Activated CD4-positive, alpha-beta T cell treated with anti-CD3 and anti-CD28 coated beads, Interleukin-2, amount 50 U/mL, for 4 hours (primary cell): ENCODE measurements around the gene FAM20B.

Source experiments
- DNase-seq, 2 experiments: peaks; one replicate each; pipeline ENCODE4 v3.0.0-alpha.2; 2020

FAM20B gene

GRCh38 chr1:179095924-179096323, 70.2 kb downstream of the FAM20B start:
- DNase-seq = no peak

DNA sequence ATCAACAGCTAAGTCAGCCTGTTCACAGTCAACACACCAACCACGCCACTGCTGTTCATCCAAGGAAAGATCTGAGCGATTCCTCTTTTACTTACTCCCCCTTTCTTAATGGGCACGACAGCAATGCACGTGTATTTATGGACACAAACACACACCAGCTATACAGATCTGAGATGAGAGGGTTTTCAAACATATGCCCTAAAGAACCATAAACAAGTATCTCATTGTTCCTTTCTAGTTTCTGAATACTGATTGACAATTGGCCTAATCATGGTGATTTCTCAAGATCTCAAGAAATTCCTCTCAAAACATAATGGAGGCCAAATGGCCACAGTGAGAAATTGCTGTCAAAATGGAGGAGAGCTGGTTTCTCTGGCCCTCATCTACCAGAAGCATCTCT, 74.2 kb downstream of the FAM20B start:
- DNase-seq = no peak

GRCh38 chr1:179101566-179101965, 75.9 kb downstream of the FAM20B start:
- no peak for DNase-seq

GRCh38 chr1:179103999-179104398, 78.3 kb downstream of the FAM20B start:
- no peak for DNase-seq

- no peak for DNase-seq
Observed at GRCh38 chr1:179104611-179105250, 79.0 kb downstream of the FAM20B start.

DNA sequence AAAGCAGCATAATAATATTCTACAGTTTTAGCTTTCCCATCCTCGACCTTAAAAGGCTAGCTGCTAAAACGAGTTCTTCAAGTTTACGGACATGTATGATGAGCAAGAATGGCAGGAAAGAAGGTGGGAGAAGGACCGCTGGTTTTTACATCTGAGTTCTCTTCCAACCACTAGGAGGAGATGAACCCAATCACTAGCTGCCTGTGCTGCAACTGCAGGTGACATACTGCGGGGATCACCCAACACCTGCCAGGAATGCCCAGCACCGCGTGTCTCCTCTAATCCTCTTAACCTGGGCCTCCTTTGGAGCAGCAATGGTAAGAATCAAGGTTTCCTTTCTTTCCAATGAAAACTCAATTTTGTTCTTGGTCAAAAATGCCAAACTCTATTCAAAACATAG, 79.7 kb downstream of the FAM20B start:
- DNase-seq = no peak

DNA sequence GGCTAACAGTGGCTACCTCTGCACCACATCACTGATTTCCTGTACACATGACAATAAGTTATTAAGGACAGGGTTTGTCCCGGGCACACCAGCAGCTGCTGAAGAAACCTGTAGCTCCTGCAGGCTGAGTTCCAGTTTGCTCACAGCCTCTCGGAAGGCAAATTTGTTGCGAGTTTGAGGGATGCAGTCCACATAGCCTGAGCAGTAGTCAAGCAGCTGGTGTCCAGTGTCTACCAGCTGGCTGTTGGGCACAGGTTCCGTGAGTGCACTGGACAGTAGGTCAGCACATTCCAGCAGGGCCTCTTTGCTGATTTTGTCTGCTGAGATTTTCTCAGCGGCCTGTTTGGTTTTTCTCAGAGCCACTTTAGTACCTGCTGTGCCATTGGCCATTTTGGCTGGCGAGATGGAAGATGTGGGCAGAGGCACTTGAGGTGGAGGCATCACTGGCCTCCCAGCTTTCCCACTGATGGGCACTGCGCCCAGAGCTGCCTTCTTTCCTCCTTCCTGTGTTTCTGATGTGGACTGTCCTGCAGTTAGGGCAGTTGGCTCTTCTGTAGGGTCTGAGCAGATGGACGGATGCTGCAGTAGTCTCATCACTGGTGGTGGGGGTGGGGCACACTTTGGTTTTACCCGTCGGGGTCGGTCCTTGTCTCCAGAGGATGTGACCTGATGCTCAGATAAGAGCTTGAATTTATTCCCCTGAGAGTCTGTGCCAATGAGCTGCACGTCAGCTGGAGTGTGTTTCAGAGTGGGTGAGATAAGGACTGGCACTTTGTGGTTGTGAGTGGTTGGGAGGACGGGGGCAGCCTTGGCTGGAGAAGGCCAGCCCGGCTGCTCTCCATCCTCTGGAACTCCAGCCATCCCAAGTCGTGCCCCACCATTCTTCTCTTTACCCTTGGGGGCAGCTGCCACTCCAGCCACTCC, 82.3 kb downstream of the FAM20B start:
- no peak for DNase-seq

GRCh38 chr1:179108644-179109043, 83.0 kb downstream of the FAM20B start:
- DNase-seq = no peak

- no peak for DNase-seq
Observed at GRCh38 chr1:179115181-179115580, 89.5 kb downstream of the FAM20B start.

DNA sequence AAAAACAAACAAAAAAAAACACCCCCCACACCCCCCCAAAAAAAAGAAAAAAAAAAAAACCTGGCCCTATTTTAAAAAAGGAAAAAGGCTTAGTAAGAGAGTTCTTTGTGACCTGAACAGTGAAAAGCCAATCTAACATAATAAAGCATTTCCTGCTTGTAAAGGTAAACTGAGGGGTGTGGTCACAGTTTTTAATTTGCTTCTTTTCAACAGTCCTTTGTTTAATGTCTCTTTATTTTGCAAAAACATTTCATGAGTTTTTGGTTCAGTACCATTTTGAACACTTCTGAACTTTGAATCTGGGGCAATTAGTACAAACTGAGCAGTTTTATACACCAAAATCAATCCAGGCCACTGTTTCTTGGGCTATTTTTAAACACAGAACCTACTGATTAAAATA, 93.8 kb downstream of the FAM20B start:
- DNase-seq = no peak

DNA sequence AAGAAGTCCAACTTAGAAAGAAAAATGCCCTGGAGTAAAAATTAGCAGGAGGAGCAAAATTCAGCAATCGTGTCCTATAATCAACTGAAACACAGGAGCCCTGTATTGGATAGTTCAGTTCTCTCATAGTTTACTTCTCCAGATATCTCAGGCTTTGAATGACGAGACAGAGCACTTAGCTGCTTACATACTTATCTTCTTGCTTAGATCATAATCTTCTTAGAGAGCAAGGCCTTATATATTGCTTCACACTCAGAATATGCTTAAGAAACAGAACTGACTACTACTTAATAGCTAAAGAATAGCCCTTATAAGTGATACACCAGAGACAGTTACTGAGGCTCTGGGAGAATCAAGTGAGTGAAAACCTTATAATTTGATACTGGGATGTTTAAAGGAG, 95.0 kb downstream of the FAM20B start:
- no peak for DNase-seq

- DNase-seq = peak; percentile 32 to 50
Observed at GRCh38 chr1:179121159-179121938, 95.7 kb downstream of the FAM20B start.

DNA sequence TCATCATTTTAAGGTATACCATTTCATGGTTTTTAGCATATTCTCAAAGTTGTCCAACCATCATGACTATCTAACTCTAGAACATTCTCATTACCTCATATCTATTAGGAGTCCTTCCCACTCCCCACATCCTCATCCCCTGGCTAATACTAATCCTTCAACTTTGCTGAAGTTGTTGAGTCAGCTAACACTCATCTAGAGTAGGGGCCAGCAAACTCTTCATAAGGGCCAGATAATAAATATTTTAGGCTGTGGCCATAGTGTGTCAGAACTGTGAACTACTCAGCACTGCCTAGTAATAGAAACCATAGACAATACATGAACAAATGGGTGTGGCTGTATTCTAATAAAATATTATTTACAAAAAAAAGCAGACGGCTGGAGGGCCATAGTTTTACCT, 99.2 kb downstream of the FAM20B start:
- DNase-seq = no peak
